BLaER1 treated with 17β-estradiol and CSF1 and Interleukin-3, amounts not matched to agents 10 nM and 100 nM (cell line): ENCODE measurements around the gene PRPF39.

Source experiments
- H3K27ac ChIP-seq, 11 experiments: shearing (Covaris generic); formaldehyde crosslinking; 2 replicates each; pipeline ENCODE4 v1.8.1; 2022
- H3K27me3 ChIP-seq, 11 experiments: shearing (Covaris generic); formaldehyde crosslinking; 2 replicates each; pipeline ENCODE4 v1.8.1; 2022
- H3K36me3 ChIP-seq, 11 experiments: shearing (Covaris generic); formaldehyde crosslinking; 2 replicates each; pipeline ENCODE4 v1.8.1; 2022
- H3K4me1 ChIP-seq, 10 experiments: shearing (Covaris generic); formaldehyde crosslinking; 2 replicates each; pipeline ENCODE4 v1.8.1; 2022
- H3K4me2 ChIP-seq, 11 experiments: shearing (Covaris generic); formaldehyde crosslinking; 2 replicates each; pipeline ENCODE4 v1.8.1; 2022
- H3K4me3 ChIP-seq, 10 experiments: shearing (Covaris generic); formaldehyde crosslinking; 2 replicates each; pipeline ENCODE4 v1.8.1; 2022
- H3K9ac ChIP-seq, 11 experiments: shearing (Covaris generic); formaldehyde crosslinking; 2 replicates each; pipeline ENCODE4 v1.8.1; 2022
- H3K9me3 ChIP-seq, 11 experiments: shearing (Covaris generic); formaldehyde crosslinking; replicated peaks in 1 of 11; 2 replicates each; pipeline ENCODE4 v1.8.1; 2022
- H4K20me1 ChIP-seq, 11 experiments: shearing (Covaris generic); formaldehyde crosslinking; 2 replicates each; pipeline ENCODE4 v1.8.1; 2022
- Cebpa-rat ChIP-seq, 11 experiments: shearing (Covaris generic); IDR thresholded peaks; 2 replicates each; pipeline ENCODE4 v1.8.1; 2022

PRPF39 gene, protein sequence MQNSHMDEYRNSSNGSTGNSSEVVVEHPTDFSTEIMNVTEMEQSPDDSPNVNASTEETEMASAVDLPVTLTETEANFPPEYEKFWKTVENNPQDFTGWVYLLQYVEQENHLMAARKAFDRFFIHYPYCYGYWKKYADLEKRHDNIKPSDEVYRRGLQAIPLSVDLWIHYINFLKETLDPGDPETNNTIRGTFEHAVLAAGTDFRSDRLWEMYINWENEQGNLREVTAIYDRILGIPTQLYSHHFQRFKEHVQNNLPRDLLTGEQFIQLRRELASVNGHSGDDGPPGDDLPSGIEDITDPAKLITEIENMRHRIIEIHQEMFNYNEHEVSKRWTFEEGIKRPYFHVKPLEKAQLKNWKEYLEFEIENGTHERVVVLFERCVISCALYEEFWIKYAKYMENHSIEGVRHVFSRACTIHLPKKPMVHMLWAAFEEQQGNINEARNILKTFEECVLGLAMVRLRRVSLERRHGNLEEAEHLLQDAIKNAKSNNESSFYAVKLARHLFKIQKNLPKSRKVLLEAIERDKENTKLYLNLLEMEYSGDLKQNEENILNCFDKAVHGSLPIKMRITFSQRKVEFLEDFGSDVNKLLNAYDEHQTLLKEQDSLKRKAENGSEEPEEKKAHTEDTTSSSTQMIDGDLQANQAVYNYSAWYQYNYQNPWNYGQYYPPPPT

DNA sequence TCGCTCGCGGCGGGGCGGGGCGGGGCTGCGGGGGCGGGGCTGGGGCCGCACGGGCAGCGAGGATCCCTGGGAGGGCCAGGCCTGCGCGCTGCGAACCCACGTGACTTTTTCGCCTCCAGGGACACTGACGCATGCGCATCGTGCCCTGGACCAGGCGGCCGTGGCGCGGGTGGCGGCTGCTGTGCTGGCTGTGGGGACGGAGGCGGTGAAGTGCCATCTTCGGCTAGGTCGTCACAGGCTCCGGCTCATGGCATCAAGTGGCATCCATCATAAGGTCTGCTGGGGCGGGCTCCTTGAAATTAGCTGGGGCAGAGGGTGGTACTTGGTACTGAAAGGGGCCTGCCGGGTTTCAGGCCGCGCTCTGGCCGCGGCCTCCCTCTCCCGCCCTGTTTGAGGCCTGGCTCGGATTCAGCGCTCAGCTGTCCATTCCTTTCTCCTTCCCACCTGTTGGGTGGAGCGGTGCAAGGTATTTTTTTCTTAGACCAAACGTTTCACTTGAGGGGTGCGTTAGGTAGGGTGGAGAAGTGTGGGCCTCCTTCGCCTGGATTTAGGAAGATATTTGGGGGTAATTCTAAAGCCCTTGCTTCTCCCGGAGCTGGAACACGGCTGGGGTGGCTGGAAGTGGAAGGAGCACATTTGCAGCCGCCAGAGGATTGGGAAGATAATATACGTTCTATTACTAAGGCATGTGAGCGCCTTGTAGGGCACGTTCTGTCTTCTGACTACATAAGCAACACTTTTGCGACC, at the start of gene PRPF39:
Gene PRPF39, plus strand, starts transcription at position 141 of the 747 bp plus-strand sequence. CDS start 11,124 bp downstream, outside the sequence.
- peaks cover 0 to 12% (median 0%) of the 10 kb centered on the region in 11 experiments; a peak in 7 of 22 replicates for H3K9me3 ChIP-seq
- peak within 1 kb of the TSS; percentile 68 to 89 (median 81) for H3K27ac ChIP-seq
- H4K20me1 ChIP-seq, result peaks cover 25 to 51% (median 44%) of the 10 kb centered on the region in 11 experiments; a peak in 20 of 22 replicates
- TF ChIP-seq Cebpa-rat (IDR thresholded peaks at IDR 0.05), result no peak
- peaks cover 0 to 27% (median 8%) of the 10 kb centered on the region in 11 experiments; a peak in 10 of 22 replicates for H3K36me3 ChIP-seq
- peak within 1 kb of the TSS; percentile 80 to 94 (median 84) for H3K4me2 ChIP-seq
- H3K4me1 ChIP-seq, result peaks cover 12 to 46% (median 23%) of the 10 kb centered on the region in 10 experiments; a peak in 19 of 20 replicates
- H3K9ac ChIP-seq, result peak within 1 kb of the TSS; percentile 82 to 94 (median 89)
- H3K4me3 ChIP-seq, result peak within 1 kb of the TSS; percentile 75 to 93 (median 88)
- H3K27me3 ChIP-seq, result no peaks in the 10 kb centered on the region

DNA sequence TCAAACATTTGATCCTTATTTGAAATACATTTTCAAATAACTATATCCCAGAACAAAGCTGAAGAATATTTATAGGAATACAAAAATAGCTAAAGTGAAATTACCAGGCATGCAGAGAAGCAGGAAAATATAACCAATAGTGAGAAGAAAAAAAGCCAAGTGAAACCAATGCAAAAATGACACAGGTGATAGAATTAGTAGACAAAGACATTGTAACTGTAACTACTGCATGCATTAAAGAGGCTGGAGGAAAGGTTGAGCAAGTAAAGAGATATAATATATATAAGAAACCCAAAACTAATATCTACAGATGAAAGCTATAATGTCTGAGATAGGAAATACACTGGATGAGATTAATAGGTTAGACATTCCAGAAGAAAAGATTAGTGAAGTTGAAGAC, 49.2 kb upstream of the PRPF39 start:
- Histone ChIP-seq H3K4me3 (no peak overlapping the region), H3K27me3 (no peaks in the 10 kb centered on the region), H3K4me2 (no peak overlapping the region), H3K27ac (no peak overlapping the region), H4K20me1 (no peaks in the 10 kb centered on the region), H3K9ac (no peak overlapping the region), H3K9me3 (peaks cover 32 to 36% (median 33%) of the 10 kb centered on the region in 11 experiments), H3K36me3 (peaks cover 43 to 85% (median 62%) of the 10 kb centered on the region in 11 experiments), H3K4me1 (no peaks in the 10 kb centered on the region)
- TF ChIP-seq Cebpa-rat (IDR thresholded peaks at IDR 0.05), result no peak

DNA sequence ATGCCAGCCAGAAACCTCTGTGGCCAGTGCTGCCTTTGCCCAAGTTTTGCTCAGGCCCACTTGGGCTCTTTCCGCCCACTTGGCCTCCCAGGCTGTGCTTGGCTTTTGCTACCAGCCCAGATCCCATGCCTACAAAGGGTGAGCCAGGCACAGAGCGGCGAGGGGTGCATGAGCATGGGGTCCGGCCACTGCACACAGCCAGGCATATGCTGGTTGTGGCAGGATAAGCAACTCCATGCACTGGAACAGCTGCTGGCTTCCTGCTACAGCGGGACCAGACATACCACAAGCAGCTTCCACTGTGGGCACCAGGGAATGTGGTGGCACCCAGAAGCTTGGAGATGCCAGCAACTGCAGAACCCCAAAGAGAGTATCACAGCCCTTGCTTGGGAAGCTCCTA, 45.7 kb upstream of the PRPF39 start:
- H3K4me1 ChIP-seq, result no peaks in the 10 kb centered on the region
- no peak overlapping the region for H3K9ac ChIP-seq
- TF ChIP-seq Cebpa-rat (IDR thresholded peaks at IDR 0.05), result no peak
- no peak overlapping the region for H3K4me2 ChIP-seq
- no peaks in the 10 kb centered on the region for H3K27me3 ChIP-seq
- H3K36me3 ChIP-seq, result peaks cover 35 to 61% (median 47%) of the 10 kb centered on the region in 11 experiments
- peak overlapping the region in 1 of 10 experiments; percentile 1; a peak in 2 of 20 replicates for H3K4me3 ChIP-seq
- H3K27ac ChIP-seq, result no peak overlapping the region
- no peaks in the 10 kb centered on the region for H4K20me1 ChIP-seq
- peaks cover 33 to 38% (median 34%) of the 10 kb centered on the region in 11 experiments for H3K9me3 ChIP-seq

GRCh38 chr14:45038865-45039264, 45.1 kb upstream of the PRPF39 start:
- no peak for TF ChIP-seq Cebpa-rat (IDR thresholded peaks at IDR 0.05)
- H3K9ac ChIP-seq, result no peak overlapping the region
- H3K4me1 ChIP-seq, result no peaks in the 10 kb centered on the region
- H3K36me3 ChIP-seq, result peaks cover 33 to 57% (median 42%) of the 10 kb centered on the region in 11 experiments
- H3K27me3 ChIP-seq, result no peaks in the 10 kb centered on the region
- peaks cover 33 to 38% (median 34%) of the 10 kb centered on the region in 11 experiments for H3K9me3 ChIP-seq
- no peak overlapping the region for H3K27ac ChIP-seq
- no peak overlapping the region for H3K4me2 ChIP-seq
- H3K4me3 ChIP-seq, result no peak overlapping the region; a peak in 1 of 20 replicates
- H4K20me1 ChIP-seq, result no peaks in the 10 kb centered on the region

DNA sequence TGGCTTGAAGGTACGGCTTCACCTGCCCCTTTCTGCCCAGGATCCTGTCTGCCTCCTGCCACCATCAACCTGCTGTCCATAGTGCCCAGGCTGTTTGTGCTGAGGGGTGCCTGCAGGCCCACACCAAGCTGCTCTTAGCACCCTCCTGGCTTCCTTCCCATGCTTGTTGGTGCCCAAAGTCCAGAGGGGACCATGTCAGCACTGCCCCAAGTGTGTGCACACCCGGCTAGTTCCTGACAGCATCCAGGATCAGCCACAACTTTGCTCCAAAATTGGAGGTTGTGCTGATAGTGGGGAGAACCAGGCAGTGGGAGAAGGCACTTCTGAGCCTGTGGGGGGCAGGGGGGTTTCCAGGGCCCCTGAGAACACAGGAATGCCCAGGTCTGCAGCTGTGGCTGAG, 44.5 kb upstream of the PRPF39 start:
- Histone ChIP-seq H4K20me1 (no peaks in the 10 kb centered on the region), H3K36me3 (peaks cover 33 to 57% (median 37%) of the 10 kb centered on the region in 11 experiments), H3K4me2 (no peak overlapping the region), H3K4me3 (no peak overlapping the region; a peak in 1 of 20 replicates), H3K9me3 (peaks cover 33 to 38% (median 34%) of the 10 kb centered on the region in 11 experiments), H3K27ac (no peak overlapping the region), H3K9ac (no peak overlapping the region), H3K4me1 (no peaks in the 10 kb centered on the region), H3K27me3 (no peaks in the 10 kb centered on the region)
- no peak for TF ChIP-seq Cebpa-rat (IDR thresholded peaks at IDR 0.05)

DNA sequence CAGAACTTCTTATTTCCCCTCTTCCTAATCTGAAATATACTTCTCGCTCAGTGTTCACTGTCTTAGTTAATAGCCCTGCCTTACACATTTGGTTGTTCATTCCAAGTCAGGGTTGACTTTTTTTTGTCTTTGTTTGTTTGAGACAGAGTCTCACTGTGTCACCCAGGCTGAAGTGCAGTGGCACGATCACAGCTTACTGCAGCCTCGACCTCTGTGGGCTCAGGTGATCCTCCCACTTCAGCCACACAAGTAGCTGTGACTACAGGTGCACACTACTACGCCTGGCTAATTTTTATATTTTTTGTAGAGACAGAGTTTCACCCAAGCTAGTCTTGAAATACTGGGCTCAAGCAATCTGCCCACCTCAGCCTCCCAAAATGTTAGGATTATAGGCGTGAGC, 42.3 kb upstream of the PRPF39 start:
- H3K9me3 ChIP-seq, result peaks cover 30 to 33% (median 32%) of the 10 kb centered on the region in 11 experiments
- no peaks in the 10 kb centered on the region for H3K27me3 ChIP-seq
- H3K4me3 ChIP-seq, result no peak overlapping the region
- H3K4me1 ChIP-seq, result no peaks in the 10 kb centered on the region
- H3K4me2 ChIP-seq, result no peak overlapping the region
- no peak for TF ChIP-seq Cebpa-rat (IDR thresholded peaks at IDR 0.05)
- no peak overlapping the region for H3K9ac ChIP-seq
- no peak overlapping the region for H3K27ac ChIP-seq
- H3K36me3 ChIP-seq, result peaks cover 36 to 55% (median 39%) of the 10 kb centered on the region in 11 experiments
- H4K20me1 ChIP-seq, result no peaks in the 10 kb centered on the region

DNA sequence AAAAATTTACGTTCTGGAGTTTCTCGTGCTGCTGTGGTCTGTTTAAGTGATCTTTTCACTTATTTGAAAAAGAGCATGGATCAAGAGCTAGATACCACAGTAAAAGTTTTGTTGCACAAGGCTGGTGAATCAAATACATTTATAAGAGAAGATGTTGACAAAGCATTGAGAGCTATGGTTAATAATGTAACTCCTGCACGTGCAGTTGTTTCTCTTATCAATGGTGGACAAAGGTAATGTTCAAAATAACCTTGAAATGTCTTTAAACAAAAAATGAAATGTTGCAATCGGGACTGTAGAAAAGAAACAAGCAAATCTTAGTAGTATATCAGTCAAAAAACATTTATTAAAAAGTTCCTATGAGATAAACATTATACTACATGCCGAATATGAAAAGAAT, 39.3 kb upstream of the PRPF39 start:
- no peak overlapping the region for H3K27ac ChIP-seq
- no peak for TF ChIP-seq Cebpa-rat (IDR thresholded peaks at IDR 0.05)
- H3K4me2 ChIP-seq, result no peak overlapping the region
- no peaks in the 10 kb centered on the region for H3K27me3 ChIP-seq
- H4K20me1 ChIP-seq, result no peaks in the 10 kb centered on the region
- H3K36me3 ChIP-seq, result peaks cover 6 to 33% (median 14%) of the 10 kb centered on the region in 11 experiments; a peak in 21 of 22 replicates
- no peak overlapping the region for H3K9ac ChIP-seq
- no peaks in the 10 kb centered on the region for H3K4me1 ChIP-seq
- no peak overlapping the region for H3K4me3 ChIP-seq
- H3K9me3 ChIP-seq, result peaks cover under 1 to 4% (median 2%) of the 10 kb centered on the region in 11 experiments; a peak in 18 of 22 replicates

DNA sequence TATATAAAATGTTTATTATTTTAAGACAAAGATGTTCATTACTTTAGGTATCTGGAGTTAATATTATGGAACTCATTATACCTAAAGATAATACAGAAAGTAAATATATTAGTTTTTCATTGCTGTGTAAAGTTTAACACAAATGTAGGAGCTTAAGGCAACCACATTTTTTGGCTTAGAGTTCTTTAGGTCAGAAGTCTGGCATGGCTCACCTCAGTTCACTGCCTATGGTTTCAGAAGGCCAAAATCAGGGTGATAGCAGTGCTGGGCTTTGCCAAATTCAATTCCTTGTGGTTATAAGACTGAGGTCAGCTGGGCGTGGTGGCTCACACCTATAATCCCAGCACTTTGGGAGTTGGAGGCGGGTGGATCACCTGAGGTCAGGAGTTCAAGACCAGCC, 35.5 kb upstream of the PRPF39 start:
- peaks cover 11 to 44% (median 20%) of the 10 kb centered on the region in 11 experiments; a peak in 15 of 22 replicates for H3K36me3 ChIP-seq
- no peak overlapping the region for H3K27ac ChIP-seq
- H4K20me1 ChIP-seq, result no peaks in the 10 kb centered on the region
- H3K4me1 ChIP-seq, result no peaks in the 10 kb centered on the region
- no peaks in the 10 kb centered on the region for H3K9me3 ChIP-seq
- no peak overlapping the region for H3K4me2 ChIP-seq
- H3K4me3 ChIP-seq, result no peak overlapping the region
- H3K27me3 ChIP-seq, result no peaks in the 10 kb centered on the region
- H3K9ac ChIP-seq, result no peak overlapping the region
- no peak for TF ChIP-seq Cebpa-rat (IDR thresholded peaks at IDR 0.05)
